SKM-1 (cell line): ENCODE data around the gene JAG2.

ENCODE experiments used
- DNase-seq: peaks from one replicate; lab custom pipeline; 2025; ENCODE audit not compliant: unreplicated experiment; lab: John Stamatoyannopoulos, UW

The JAG2 gene

DNA sequence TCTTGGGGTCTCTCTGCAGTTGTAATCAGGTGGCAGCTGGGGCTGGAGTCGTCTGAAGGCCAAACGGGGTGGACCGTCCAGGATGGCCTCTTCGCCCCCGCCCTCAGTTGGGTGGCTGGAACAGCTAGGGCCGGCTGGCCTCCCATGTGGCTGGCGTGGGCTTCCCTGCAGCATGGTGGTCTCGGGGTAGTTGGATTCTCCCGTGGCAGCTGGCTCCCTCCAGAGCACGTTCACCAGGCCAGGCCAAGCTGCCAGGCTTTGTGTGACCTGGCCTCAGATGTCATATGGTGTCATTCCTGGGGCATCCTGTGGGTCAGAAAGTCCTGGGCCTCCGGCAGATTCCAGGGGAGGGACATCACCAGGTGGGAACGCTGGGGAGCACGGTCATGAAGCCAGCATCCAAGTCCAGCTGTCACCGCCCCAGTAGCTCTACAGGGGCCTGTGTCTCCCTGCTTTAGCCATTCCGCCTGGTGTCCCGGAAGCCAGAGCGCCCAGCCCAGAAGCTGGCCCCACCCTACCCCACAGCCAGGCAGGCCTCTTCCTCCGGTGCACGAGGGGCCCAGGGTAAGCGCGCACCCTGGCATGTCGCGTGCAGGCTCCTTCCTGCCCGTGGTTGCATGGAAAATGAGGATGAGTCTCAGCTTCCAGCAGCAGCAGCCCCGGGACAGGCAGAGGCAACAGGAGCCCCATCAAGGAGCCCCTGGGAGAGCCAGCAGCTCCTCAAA, 13.9 kb upstream of the JAG2 start:
- no peak for DNase-seq

GRCh38 chr14:105181549-105182295, 13.1 kb upstream of the JAG2 start:
- no peak for DNase-seq

DNA sequence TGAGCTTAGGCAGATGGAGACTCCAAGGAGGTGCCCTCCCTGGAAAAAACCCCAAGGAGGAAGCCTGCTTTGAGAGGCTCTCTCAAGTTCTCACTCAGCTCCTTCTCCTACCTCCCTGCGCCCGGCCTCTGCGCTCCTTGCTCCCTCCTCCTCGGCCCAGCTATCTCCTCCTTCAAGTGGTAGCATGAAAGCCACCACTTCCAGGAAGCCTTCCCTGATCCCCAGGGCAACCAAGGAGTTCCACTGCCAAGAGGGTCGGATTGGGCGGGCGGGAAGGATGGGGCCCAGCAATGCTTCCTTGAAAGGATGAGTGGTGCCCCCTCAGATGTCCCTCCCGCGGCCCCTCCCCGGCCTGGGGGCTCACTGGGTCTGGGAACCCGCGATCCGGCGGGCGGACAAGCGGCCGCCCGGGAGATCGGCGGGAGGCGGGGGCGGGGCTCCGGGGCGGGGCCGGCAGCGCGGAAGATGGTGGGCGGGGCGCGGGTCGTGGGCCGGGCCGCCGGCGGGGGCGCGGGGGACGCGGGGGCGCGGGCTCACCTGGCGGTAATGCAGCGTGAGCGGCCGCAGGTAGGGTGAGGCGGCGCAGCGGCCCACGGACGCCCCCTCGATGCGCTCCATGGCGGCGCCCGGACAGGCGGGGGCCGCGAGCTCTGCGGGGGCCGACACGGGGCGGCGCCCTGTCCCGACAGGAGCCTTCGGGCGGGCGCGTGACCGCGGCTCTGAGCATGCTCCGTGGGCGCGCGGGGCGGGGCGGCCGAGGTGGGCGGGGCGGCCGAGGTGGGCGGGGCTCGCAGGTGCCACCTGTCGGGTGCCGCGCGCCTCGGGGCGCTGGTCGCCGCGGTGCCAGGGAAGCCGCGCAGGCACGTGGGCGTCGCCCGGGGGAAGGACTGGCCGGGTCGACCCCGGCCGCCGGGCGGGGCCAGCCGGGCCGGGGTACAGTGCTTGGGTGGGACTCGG, 12.3 kb upstream of the JAG2 start, which contains the start of gene NUDT14:
Gene NUDT14 (minus strand): TSS at position 721 of the 957 bp plus-strand sequence. CDS start 103 bp downstream, at position 618.
- DNase-seq = no peak

DNA sequence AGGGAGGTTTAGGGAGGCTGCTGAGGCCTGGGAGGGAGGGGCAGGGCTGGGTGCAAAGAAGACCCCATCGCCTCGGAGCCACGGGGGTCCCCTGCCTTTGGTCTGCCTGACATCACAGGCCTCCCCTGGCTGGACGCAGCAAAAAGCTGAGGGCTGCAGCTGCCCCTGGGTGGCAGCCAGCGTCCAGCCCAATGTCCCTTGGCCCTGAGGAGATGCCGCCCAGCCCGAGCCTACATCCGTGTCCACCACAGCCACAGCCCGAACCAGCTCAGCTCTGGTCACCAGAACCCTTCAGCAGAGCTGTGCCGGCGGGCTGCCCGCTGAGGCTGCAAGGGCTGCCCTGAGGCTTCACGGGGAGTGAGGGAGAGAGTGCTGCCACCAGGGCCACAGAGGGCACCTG, 10.6 kb upstream of the JAG2 start:
- no peak for DNase-seq

DNA sequence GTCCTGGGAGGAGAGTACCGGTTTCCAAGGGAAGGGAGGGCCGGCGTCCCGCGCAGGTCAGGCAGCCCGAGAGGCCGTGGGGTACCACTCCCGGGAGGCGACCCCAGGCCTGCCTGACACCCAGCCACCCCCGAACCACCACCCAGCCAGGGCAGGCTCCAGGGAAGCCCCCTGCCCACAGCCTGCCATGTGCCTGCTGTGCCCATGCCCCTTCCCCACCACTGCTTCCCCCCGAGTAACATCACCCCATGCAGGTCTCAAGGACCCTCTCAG, 10.2 kb upstream of the JAG2 start:
- DNase-seq = no peak

DNA sequence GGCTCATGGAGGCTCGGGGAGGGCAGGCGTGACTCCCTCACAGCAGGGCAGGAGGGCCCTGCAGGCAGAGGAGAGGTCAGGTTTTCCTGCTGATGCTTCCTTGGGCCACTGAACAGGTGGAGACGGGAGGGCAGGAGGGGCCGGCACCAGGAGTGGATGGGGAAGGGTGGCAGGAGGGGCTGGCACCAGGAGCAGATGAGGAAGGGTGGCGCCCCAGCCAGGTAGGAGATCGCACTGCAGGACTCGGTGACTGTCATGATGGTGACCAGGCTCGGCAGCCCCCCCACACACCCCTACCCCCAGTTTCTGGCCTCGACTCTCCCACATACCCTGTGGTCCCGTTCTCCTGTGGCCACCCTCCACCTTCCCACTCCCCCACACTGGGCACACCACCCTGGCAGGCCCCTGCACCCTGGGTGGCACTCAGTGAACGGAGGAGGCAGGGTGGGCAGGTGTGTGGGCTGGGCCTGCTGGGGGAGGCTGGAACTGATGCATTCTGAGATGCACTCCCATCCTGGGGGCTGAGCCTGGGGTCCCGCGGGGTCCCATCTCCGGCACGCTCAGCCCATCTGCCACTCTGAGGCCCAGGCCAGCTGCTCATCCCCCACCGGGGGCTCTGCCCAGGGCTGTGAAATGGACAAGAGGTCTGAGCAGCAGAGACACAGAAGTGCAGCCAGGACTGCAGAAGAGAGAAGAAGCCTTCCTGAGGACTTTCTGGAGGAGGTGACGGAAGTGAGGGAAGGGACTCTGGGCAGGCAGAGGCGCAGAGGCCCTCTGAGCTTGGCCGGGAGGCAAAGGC, 9.7 kb upstream of the JAG2 start:
- no peak for DNase-seq

GRCh38 chr14:105177082-105177481, 8.5 kb upstream of the JAG2 start:
- DNase-seq = no peak

DNA sequence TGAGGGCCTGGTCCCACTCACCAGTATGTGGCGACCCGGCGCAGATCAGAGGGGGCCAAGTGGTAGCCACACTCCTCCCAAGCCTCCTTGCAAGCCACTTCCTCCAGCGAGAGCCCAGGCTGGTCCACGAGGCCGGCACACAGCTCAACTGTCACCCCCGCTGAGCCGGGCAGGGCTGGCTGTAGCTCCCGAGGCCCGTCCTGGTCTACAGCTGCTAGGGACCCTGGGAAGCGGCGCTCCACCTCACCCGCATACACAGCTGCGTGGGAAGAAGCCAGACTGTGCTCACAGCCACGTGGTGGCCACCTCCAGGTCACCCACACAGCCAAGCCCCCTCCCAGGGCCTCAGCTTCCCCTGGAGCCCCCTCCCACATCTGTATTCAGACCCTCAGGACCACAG, 7.9 kb upstream of the JAG2 start:
- no peak for DNase-seq

DNA sequence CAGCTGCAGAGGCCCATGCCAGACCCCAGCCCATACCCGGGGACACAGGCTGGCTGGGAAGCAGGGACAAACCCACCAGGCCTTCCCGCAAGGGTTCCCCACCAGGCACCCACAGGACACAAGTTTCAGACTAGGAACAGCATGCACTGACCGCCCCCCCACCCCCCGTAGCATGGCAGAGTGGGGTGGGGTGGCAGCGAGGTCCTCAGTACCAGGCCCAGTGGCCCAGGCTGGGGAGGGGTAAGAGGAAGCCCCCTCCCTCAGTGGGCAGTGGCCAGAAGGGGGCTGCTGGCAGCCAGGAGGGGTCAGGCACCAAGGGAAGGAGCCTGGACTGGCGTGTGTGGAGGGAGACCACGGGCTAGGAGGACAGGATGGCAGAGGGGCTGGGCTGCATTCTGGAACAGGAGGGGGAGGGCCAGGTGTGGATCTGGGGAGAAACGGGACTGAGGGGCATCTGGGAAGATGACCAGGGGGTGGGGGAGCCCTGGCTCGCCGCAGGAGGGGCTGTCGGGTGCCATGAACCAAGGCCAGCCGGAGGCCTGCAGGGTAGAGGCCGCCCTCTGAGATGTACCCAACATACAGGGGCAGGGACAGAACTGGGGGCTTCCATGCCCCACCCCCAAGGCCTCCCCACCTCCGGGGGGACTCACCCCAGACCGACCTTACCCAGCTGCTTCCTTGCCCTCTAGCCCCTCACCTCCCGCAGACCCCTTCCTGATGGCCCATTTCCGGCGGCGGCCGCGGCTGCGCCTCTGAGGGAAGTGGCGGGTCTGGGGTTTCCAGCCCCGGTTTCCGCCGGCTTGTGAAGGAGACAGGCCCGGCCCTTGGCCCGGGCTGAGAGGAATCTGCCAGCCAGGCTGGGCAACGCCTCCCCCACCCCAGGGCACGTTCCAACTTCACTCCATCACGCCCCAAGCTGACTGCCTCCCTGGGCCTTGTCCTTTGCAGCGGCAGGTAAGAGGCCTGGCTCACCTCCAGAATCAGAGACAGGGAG, 5.6 kb upstream of the JAG2 start:
- DNase-seq = no peak

GRCh38 chr14:105173145-105173544, 4.6 kb upstream of the JAG2 start:
- no peak for DNase-seq

GRCh38 chr14:105172476-105172875, 3.9 kb upstream of the JAG2 start:
- no peak for DNase-seq

DNA sequence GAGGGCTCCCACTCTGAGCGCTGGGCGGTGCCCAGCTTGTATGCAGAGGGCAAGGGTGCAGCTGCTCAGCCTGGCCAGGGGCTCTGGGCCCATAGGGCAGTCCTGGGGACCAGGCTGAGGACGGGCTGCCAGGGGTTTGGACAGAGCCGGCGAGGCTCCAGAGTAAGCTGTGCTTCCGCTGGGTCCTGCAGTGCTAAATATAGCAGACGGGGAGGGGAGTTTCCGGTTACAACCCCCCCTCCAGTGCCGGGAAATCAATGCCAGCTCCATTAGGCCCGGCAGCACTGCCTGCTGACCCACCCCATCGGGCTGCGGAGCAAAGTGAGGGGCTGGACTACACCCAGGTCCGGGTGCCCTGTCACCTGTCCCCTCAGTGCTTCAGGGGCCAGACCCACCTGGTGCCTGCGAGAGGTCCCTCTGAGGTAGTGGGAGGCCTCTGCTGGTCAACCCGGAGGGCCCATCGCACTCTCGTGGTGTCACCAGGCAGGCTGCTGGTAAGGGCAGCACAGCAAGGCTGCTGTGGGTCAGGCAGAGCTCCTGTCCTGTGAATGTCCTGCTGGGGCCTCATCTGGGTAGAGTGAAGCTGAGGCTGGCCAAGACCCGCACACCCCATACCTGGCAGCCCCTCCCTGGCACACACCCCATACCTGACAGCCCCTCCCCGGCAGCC, 2.6 kb upstream of the JAG2 start:
- no peak for DNase-seq

GRCh38 chr14:105169776-105170655, 1.4 kb upstream of the JAG2 start:
- DNase-seq = no peak

DNA sequence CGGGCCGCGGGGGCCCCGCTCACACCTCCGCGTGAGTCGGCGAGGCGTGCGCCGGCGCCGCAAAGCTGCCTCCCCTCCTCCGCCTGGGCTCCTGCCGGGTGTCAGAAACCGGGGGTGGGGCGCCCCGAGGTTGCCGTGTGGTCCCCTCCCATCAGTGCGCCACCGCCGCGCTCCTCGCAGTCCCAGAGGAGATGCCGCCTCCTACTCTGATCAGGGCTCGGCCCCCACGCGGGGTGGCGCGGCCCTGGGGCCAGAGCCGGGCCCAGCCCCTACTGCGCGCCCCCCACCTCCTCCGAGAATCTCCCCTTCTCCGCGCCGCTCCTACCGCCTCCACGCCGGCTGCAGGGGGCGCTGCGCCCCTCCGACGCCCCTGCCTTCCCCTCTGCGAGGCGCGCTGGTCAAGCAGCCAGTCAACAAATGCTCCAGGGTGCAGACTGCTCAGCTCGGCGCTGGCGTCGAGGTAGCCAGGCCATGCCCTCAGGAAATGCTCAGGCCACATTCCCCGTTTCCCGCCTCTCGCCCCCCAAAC, 467 bp upstream of the JAG2 start:
- DNase-seq = no peak

- no peak for DNase-seq
Measured at GRCh38 chr14:105168093-105168420, 519 bp downstream of the JAG2 start.

- no peak for DNase-seq
Measured at GRCh38 chr14:105167303-105168092, 1.1 kb downstream of the JAG2 start.

GRCh38 chr14:105166571-105167302, 1.8 kb downstream of the JAG2 start:
- DNase-seq = no peak
